T follicular helper cell (primary cell): ENCODE data around the gene C5orf46.
"Not testable (repeated sequence)": the region's sequence is repeated elsewhere in the genome, so short reads cannot be mapped to it uniquely, and the experiment has no call there.

Source experiments
- DNase-seq: peaks from one replicate; pipeline ENCODE4 v3.0.0-alpha.2; 2020; ENCODE audit warnings: low read depth

Gene C5orf46

GRCh38 chr5:147893820-147894219, 12.5 kb downstream of the C5orf46 start:
- DNase-seq = no peak

GRCh38 chr5:147892696-147893296, 13.5 kb downstream of the C5orf46 start:
- no peak for DNase-seq

GRCh38 chr5:147887930-147888329, 18.4 kb downstream of the C5orf46 start:
- no peak for DNase-seq

- DNase-seq = no peak
Observed at GRCh38 chr5:147887026-147887627, 19.2 kb downstream of the C5orf46 start.

GRCh38 chr5:147882586-147883313, 23.6 kb downstream of the C5orf46 start:
- DNase-seq = no peak

- no peak for DNase-seq
Observed at GRCh38 chr5:147880487-147880886, 25.9 kb downstream of the C5orf46 start.

- no peak for DNase-seq
Observed at GRCh38 chr5:147879784-147880183, 26.6 kb downstream of the C5orf46 start.

- DNase-seq = no peak
Observed at GRCh38 chr5:147878066-147878759, 28.1 kb downstream of the C5orf46 start, which contains the start of gene SCGB3A2. Gene SCGB3A2, plus strand, starts transcription at chr5:147878711. Its CDS starts 93 bp downstream, at chr5:147878804.

GRCh38 chr5:147876626-147877025, 29.7 kb downstream of the C5orf46 start:
- no peak for DNase-seq

GRCh38 chr5:147876141-147876540, 30.2 kb downstream of the C5orf46 start:
- no peak for DNase-seq

GRCh38 chr5:147874910-147875367, 31.4 kb downstream of the C5orf46 start:
- DNase-seq = no peak

GRCh38 chr5:147874118-147874875, 32.0 kb downstream of the C5orf46 start:
- not testable (repeated sequence) for DNase-seq

GRCh38 chr5:147872744-147873435, 33.4 kb downstream of the C5orf46 start:
- DNase-seq = not testable (repeated sequence)

GRCh38 chr5:147871980-147872549, 34.3 kb downstream of the C5orf46 start:
- not testable (repeated sequence) for DNase-seq

- not testable (repeated sequence) for DNase-seq
Observed at GRCh38 chr5:147869892-147870291, 36.4 kb downstream of the C5orf46 start.

- DNase-seq = no peak
Observed at GRCh38 chr5:147869112-147869511, 37.2 kb downstream of the C5orf46 start.

- DNase-seq = no peak
Observed at GRCh38 chr5:147863454-147864158, 42.7 kb downstream of the C5orf46 start.

- no peak for DNase-seq
Observed at GRCh38 chr5:147860641-147861025, 45.7 kb downstream of the C5orf46 start.

- DNase-seq = no peak
Observed at GRCh38 chr5:147859962-147860640, 46.2 kb downstream of the C5orf46 start.
